HepG2 (cell line): ENCODE measurements around the gene NKAIN4. TPM values are rescaled to one million over a fixed set of nuclear protein-coding genes. Genes with fewer than 3 reads are reported as not detected.

Experiments used
- BRD4 ChIP-seq: sonication (generic); formaldehyde crosslinking; IDR thresholded peaks from 2 replicates; pipeline ENCODE4 v1.4.0; 2020; ENCODE audit warnings: missing genetic modification reagents
- GABPB1 ChIP-seq: IDR thresholded peaks from 2 replicates; pipeline ENCODE4 v1.6.1; 2016; ENCODE audit warnings: mild to moderate bottlenecking, missing genetic modification reagents, moderate library complexity, missing compliant biosample characterization
- GTF3A ChIP-seq: sonication (generic); formaldehyde crosslinking; conservative IDR thresholded peaks from 2 replicates; pipeline ENCODE4 v1.4.0; 2020; ENCODE audit warnings: mild to moderate bottlenecking, missing genetic modification reagents
- HOXA3 ChIP-seq: sonication (generic); formaldehyde crosslinking; IDR thresholded peaks from 2 replicates; pipeline ENCODE4 v1.5.0; 2020; ENCODE audit warnings: missing genetic modification reagents
- REXO4 ChIP-seq: sonication (generic); formaldehyde crosslinking; IDR thresholded peaks from 2 replicates; pipeline ENCODE4 v1.8.0; 2022; ENCODE audit warnings: missing genetic modification reagents, mild to moderate bottlenecking, borderline replicate concordance
- SETDB1 ChIP-seq: sonication (generic); formaldehyde crosslinking; IDR thresholded peaks from 2 replicates; pipeline ENCODE4 v1.5.1; 2020; ENCODE audit warnings: missing genetic modification reagents, mild to moderate bottlenecking, borderline replicate concordance
- TEAD3 ChIP-seq: optimal IDR thresholded peaks from 2 replicates; pipeline ENCODE3; 2016; ENCODE audit warnings: borderline replicate concordance
- TOE1 ChIP-seq: sonication (generic); formaldehyde crosslinking; IDR thresholded peaks from 2 replicates; pipeline ENCODE4 v1.4.0; 2020; ENCODE audit warnings: mild to moderate bottlenecking, missing genetic modification reagents
- ZNF44 ChIP-seq: sonication (generic); formaldehyde crosslinking; IDR thresholded peaks from 2 replicates; pipeline ENCODE4 v1.5.1; 2020; ENCODE audit warnings: mild to moderate bottlenecking, missing genetic modification reagents
- ZNF546 ChIP-seq: sonication (generic); formaldehyde crosslinking; conservative IDR thresholded peaks from 2 replicates; pipeline ENCODE4 v1.8.1; 2023; ENCODE audit warnings: mild to moderate bottlenecking, missing genetic modification reagents
- ZNF678 ChIP-seq: sonication (generic); formaldehyde crosslinking; IDR thresholded peaks from 2 replicates; pipeline ENCODE4 v1.4.0; 2020; ENCODE audit warnings: mild to moderate bottlenecking, missing genetic modification reagents
- ZNF883 ChIP-seq: sonication (generic); formaldehyde crosslinking; IDR thresholded peaks from 2 replicates; pipeline ENCODE4 v1.5.1; 2020; ENCODE audit warnings: mild to moderate bottlenecking, missing genetic modification reagents; ENCODE audit errors: not compliant biosample characterization
- polyA plus RNA-seq, 8 experiments: library from polyadenylated mRNA; depleted of rRNA in 3 of 8; stranded (reverse) in 7 of 8; unstranded in 1 of 8; fragments of >200 nt; fragmentation: Illumina TruSeq in 4 of 8; extraction: Trizol in 4 of 8; gene quantifications; 2 replicates each; pipeline versions ENCODE4 v1.2.1 to v1.2.3, GENCODE V29; 2011 to 2016; ENCODE audit warnings: low read depth in 4 of 8, missing spikeins in 1 of 8, mixed read lengths in 1 of 8; ENCODE audit not compliant: insufficient read depth in 1 of 8
- total RNA-seq, 5 experiments: library from RNA; depleted of rRNA; stranded (reverse); fragments of >200 nt; fragmentation: Illumina TruSeq; extraction: Trizol; gene quantifications; 2 replicates each; pipeline ENCODE4 v1.2.3, GENCODE V29; 2016; ENCODE audit warnings: low read depth in 1 of 5
- TF ChIP-seq, protein P1 (sequence below): sonication (generic); formaldehyde crosslinking; IDR thresholded peaks from 2 replicates; pipeline ENCODE4 v1.4.0; 2020; ENCODE audit warnings: mild to moderate bottlenecking, missing genetic modification reagents
- TF ChIP-seq, protein P2 (sequence below): IDR thresholded peaks from 2 replicates; pipeline ENCODE4 v1.6.1; 2016; ENCODE audit warnings: low read depth
- TF ChIP-seq, protein P3 (sequence below): sonication (generic); formaldehyde crosslinking; IDR thresholded peaks from 2 replicates; pipeline ENCODE4 v1.5.1; 2020; ENCODE audit warnings: mild to moderate bottlenecking, missing genetic modification reagents, moderate library complexity
- TF ChIP-seq, protein P4 (sequence below): sonication (generic); formaldehyde crosslinking; IDR thresholded peaks from 2 replicates; pipeline ENCODE4 v1.4.0; 2020; ENCODE audit warnings: mild to moderate bottlenecking, missing genetic modification reagents
- TF ChIP-seq, protein P5 (sequence below): sonication (generic); formaldehyde crosslinking; IDR thresholded peaks from 2 replicates; pipeline ENCODE4 v1.8.0; 2022; ENCODE audit warnings: mild to moderate bottlenecking, missing genetic modification reagents, moderate library complexity
- TF ChIP-seq, protein P6 (sequence below): sonication (generic); formaldehyde crosslinking; IDR thresholded peaks from 2 replicates; pipeline ENCODE4 v1.4.0; 2020; ENCODE audit warnings: missing genetic modification reagents, borderline replicate concordance

NKAIN4 gene
- total and polyA plus RNA-seq, 2 of the 13 experiments (the other 11 are each of a cell fraction or from before 2014, with no cell fraction given): not detected

DNA sequence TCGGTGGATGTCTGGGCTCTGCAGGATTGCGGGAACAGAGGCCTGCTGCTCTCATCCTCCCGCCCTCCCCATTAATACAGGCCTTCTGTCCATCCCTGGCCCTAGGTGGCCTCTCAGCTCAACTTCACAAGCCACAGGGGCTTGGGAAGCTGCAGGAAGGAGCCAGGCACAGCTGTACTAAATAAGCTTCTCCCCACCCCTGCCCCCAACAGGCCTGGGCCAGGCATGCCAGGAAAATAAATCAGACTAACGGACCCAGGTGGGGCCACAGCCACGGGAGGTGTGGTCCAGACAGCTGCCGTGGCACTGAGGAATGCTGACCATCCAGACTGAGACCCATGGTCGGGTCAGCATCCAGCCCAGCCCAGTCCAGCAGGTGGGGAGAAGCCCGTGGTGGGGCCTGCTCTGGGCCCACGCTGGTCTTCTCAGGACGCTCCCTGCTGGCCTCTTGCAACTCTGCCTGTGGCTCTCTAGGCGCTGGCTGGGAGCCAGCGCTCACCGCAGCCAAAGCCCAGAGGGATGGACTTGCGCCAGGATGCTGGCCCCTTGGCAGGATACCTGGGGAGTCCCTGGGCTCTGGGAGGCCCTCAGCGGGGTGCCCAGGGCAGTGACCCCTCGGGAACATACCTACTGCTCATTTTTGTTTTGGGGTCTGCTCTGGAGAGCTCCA lies 29.7 kb downstream of the NKAIN4 start (continued):
- TF ChIP-seq, protein P1, sequence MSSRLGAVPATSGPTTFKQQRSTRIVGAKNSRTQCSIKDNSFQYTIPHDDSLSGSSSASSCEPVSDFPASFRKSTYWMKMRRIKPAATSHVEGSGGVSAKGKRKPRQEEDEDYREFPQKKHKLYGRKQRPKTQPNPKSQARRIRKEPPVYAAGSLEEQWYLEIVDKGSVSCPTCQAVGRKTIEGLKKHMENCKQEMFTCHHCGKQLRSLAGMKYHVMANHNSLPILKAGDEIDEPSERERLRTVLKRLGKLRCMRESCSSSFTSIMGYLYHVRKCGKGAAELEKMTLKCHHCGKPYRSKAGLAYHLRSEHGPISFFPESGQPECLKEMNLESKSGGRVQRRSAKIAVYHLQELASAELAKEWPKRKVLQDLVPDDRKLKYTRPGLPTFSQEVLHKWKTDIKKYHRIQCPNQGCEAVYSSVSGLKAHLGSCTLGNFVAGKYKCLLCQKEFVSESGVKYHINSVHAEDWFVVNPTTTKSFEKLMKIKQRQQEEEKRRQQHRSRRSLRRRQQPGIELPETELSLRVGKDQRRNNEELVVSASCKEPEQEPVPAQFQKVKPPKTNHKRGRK (CRISPR knock-in tag): no peak
- TF ChIP-seq GABPB1 (CRISPR knock-in tag) (peak; percentile 37; the same call in 1 of the 2 replicates), ZNF546 (CRISPR knock-in tag) (no peak), SETDB1 (no peak), ZNF44 (CRISPR knock-in tag) (no peak), TEAD3 (CRISPR knock-in tag) (no peak), BRD4 (no peak), TOE1 (CRISPR knock-in tag) (no peak), ZNF883 (CRISPR knock-in tag) (peak; percentile 7), GTF3A (CRISPR knock-in tag) (no peak), ZNF678 (CRISPR knock-in tag) (no peak), HOXA3 (CRISPR knock-in tag) (no peak), REXO4 (CRISPR knock-in tag) (0 out of 2 replicates have a peak, but pooled peaks have one; percentile 66)
- TF ChIP-seq, protein P2, sequence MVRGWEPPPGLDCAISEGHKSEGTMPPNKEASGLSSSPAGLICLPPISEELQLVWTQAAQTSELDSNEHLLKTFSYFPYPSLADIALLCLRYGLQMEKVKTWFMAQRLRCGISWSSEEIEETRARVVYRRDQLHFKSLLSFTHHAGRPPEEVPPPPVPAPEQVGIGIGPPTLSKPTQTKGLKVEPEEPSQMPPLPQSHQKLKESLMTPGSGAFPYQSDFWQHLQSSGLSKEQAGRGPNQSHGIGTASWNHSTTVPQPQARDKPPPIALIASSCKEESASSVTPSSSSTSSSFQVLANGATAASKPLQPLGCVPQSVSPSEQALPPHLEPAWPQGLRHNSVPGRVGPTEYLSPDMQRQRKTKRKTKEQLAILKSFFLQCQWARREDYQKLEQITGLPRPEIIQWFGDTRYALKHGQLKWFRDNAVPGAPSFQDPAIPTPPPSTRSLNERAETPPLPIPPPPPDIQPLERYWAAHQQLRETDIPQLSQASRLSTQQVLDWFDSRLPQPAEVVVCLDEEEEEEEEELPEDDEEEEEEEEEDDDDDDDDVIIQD (CRISPR knock-in tag): no peak
- TF ChIP-seq, protein P3, sequence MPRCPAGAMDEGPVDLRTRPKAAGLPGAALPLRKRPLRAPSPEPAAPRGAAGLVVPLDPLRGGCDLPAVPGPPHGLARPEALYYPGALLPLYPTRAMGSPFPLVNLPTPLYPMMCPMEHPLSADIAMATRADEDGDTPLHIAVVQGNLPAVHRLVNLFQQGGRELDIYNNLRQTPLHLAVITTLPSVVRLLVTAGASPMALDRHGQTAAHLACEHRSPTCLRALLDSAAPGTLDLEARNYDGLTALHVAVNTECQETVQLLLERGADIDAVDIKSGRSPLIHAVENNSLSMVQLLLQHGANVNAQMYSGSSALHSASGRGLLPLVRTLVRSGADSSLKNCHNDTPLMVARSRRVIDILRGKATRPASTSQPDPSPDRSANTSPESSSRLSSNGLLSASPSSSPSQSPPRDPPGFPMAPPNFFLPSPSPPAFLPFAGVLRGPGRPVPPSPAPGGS (CRISPR knock-in tag): no peak
- TF ChIP-seq, protein P4, sequence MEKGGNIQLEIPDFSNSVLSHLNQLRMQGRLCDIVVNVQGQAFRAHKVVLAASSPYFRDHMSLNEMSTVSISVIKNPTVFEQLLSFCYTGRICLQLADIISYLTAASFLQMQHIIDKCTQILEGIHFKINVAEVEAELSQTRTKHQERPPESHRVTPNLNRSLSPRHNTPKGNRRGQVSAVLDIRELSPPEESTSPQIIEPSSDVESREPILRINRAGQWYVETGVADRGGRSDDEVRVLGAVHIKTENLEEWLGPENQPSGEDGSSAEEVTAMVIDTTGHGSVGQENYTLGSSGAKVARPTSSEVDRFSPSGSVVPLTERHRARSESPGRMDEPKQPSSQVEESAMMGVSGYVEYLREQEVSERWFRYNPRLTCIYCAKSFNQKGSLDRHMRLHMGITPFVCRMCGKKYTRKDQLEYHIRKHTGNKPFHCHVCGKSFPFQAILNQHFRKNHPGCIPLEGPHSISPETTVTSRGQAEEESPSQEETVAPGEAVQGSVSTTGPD (CRISPR knock-in tag): no peak
- TF ChIP-seq, protein P5, sequence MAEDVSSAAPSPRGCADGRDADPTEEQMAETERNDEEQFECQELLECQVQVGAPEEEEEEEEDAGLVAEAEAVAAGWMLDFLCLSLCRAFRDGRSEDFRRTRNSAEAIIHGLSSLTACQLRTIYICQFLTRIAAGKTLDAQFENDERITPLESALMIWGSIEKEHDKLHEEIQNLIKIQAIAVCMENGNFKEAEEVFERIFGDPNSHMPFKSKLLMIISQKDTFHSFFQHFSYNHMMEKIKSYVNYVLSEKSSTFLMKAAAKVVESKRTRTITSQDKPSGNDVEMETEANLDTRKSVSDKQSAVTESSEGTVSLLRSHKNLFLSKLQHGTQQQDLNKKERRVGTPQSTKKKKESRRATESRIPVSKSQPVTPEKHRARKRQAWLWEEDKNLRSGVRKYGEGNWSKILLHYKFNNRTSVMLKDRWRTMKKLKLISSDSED: 0 out of 2 replicates have a peak, but pooled peaks have one; percentile 54
- TF ChIP-seq, protein P6, sequence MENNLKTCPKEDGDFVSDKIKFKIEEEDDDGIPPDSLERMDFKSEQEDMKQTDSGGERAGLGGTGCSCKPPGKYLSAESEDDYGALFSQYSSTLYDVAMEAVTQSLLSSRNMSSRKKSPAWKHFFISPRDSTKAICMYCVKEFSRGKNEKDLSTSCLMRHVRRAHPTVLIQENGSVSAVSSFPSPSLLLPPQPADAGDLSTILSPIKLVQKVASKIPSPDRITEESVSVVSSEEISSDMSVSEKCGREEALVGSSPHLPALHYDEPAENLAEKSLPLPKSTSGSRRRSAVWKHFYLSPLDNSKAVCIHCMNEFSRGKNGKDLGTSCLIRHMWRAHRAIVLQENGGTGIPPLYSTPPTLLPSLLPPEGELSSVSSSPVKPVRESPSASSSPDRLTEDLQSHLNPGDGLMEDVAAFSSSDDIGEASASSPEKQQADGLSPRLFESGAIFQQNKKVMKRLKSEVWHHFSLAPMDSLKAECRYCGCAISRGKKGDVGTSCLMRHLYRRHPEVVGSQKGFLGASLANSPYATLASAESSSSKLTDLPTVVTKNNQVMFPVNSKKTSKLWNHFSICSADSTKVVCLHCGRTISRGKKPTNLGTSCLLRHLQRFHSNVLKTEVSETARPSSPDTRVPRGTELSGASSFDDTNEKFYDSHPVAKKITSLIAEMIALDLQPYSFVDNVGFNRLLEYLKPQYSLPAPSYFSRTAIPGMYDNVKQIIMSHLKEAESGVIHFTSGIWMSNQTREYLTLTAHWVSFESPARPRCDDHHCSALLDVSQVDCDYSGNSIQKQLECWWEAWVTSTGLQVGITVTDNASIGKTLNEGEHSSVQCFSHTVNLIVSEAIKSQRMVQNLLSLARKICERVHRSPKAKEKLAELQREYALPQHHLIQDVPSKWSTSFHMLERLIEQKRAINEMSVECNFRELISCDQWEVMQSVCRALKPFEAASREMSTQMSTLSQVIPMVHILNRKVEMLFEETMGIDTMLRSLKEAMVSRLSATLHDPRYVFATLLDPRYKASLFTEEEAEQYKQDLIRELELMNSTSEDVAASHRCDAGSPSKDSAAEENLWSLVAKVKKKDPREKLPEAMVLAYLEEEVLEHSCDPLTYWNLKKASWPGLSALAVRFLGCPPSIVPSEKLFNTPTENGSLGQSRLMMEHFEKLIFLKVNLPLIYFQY (CRISPR knock-in tag): 0 out of 2 replicates have a peak, but pooled peaks have one; percentile 44
